PC-9 (cell line): ENCODE results near the gene IFI27. TPM values are rescaled to one million over a fixed set of nuclear protein-coding genes. Genes with fewer than 3 reads are reported as not detected.

ENCODE experiments used
- BruUV-seq: library from RNA; stranded (reverse); fragments of 400-500 nt; replicated peaks from 2 replicates; lab custom pipeline; 2021; lab: Mats Ljungman, UMichigan
- CTCF ChIA-PET: fragments of 300-600 bp; sonication (Branson Sonifier 250); formaldehyde crosslinking; loops from one replicate; lab custom pipeline; 2022; ENCODE audit warnings: antibody characterized with exemption; lab: Charles Lee
- POLR2A ChIA-PET: fragments of 300-600 bp; sonication (Branson Sonifier 250); formaldehyde crosslinking; loops from one replicate; lab custom pipeline; 2022; ENCODE audit warnings: antibody characterized with exemption; ENCODE audit not compliant: unreplicated experiment; lab: Charles Lee
- DNase-seq, 2 experiments: peaks; one replicate each; pipeline versions ENCODE4 v3.0.0 to v3.0.0-alpha.2; 2015 to 2022; ENCODE audit warnings: mixed read lengths in 1 of 2
- H2AFZ ChIP-seq: fragments of 200-600 bp; sonication (generic); 2 replicates; pipeline ENCODE4 v1.8.1; 2017; ENCODE audit warnings: antibody characterized with exemption
- H3F3A ChIP-seq: fragments of 200-600 bp; sonication (generic); 2 replicates; pipeline ENCODE4 v1.8.1; 2017; ENCODE audit warnings: antibody characterized with exemption, mild to moderate bottlenecking, low read depth; ENCODE audit not compliant: insufficient read depth
- H3K27ac ChIP-seq: fragments of 200-600 bp; sonication (generic); 2 replicates; pipeline ENCODE4 v1.6.1; 2016; ENCODE audit warnings: mixed run types
- H3K27me3 ChIP-seq: fragments of 200-600 bp; sonication (generic); 2 replicates; pipeline ENCODE4 v1.6.1; 2016; ENCODE audit warnings: low read depth, mixed run types; ENCODE audit not compliant: insufficient read depth
- H3K36me3 ChIP-seq: fragments of 200-600 bp; sonication (generic); 2 replicates; pipeline ENCODE4 v1.6.1; 2016; ENCODE audit warnings: low read depth, mixed run types
- H3K4me1 ChIP-seq: fragments of 200-600 bp; sonication (generic); replicated peaks from 2 replicates; pipeline ENCODE4 v1.6.1; 2016; ENCODE audit warnings: mixed run types; ENCODE audit not compliant: insufficient read depth
- H3K4me2 ChIP-seq: fragments of 200-600 bp; sonication (generic); 2 replicates; pipeline ENCODE4 v1.6.1; 2017; ENCODE audit warnings: mixed run types
- H3K4me3 ChIP-seq: fragments of 200-600 bp; sonication (generic); 2 replicates; pipeline ENCODE4 v1.6.1; 2016; ENCODE audit warnings: mixed run types
- H3K79me2 ChIP-seq: fragments of 200-600 bp; sonication (generic); 2 replicates; pipeline ENCODE4 v1.6.1; 2017; ENCODE audit warnings: low read depth, mixed run types
- H3K9me2 ChIP-seq: fragments of 200-600 bp; sonication (generic); 2 replicates; pipeline ENCODE4 v1.8.1; 2017; ENCODE audit warnings: mild to moderate bottlenecking; ENCODE audit not compliant: insufficient read depth
- H3K9me3 ChIP-seq: fragments of 200-600 bp; sonication (generic); 2 replicates; pipeline ENCODE4 v1.8.1; 2016; ENCODE audit warnings: low read depth; ENCODE audit not compliant: insufficient read depth
- H4K20me1 ChIP-seq: fragments of 200-600 bp; sonication (generic); 2 replicates; pipeline ENCODE4 v1.8.1; 2017; ENCODE audit not compliant: insufficient read depth
- EZH2 ChIP-seq: fragments of 200-600 bp; sonication (generic); IDR thresholded peaks from 2 replicates; pipeline ENCODE4 v1.8.0; 2017; ENCODE audit warnings: antibody characterized with exemption, low read depth
- intact Hi-C: fragments of 100-400 bp; cut with micrococcal nuclease; formaldehyde crosslinking; loops from one replicate; pipeline ENCODE4 v1.10.0; 2022; ENCODE audit not compliant: unreplicated experiment
- total RNA-seq: library from RNA; stranded (reverse); gene quantifications from 2 replicates; pipeline ENCODE4 v1.2.3, GENCODE V29; 2021
- TF ChIP-seq, protein P1 (sequence below): fragments of 200-600 bp; sonication (generic); conservative IDR thresholded peaks from 2 replicates; pipeline ENCODE4 v1.6.1; 2017; ENCODE audit warnings: mixed run types, antibody characterized with exemption, mild to moderate bottlenecking, moderate library complexity

The IFI27 gene
- total RNA-seq, 1 experiment from 2014 or later: 1.1 TPM

- Histone ChIP-seq H3K27ac (no peak overlapping the region), H3K4me2 (no peak overlapping the region)
- no TSS peak for BruUV-seq
These were observed 21.1 kb upstream of the IFI27 start for GRCh38 chr14:94089479-94089878.

GRCh38 chr14:94093418-94093817, 17.1 kb upstream of the IFI27 start:
- Histone ChIP-seq H3K36me3 (no peaks in the 10 kb centered on the region), H3K27me3 (no peaks in the 10 kb centered on the region), H3K9me2 (no peaks in the 10 kb centered on the region), H3K79me2 (no peaks in the 10 kb centered on the region), H3K4me3 (no peak overlapping the region), H2AFZ (no peak overlapping the region), H4K20me1 (no peaks in the 10 kb centered on the region), H3K4me1 (no peaks in the 10 kb centered on the region), H3K27ac (no peak overlapping the region), H3F3A (no peaks in the 10 kb centered on the region), H3K4me2 (no peak overlapping the region), H3K9me3 (no peaks in the 10 kb centered on the region)
- intact Hi-C loops: no loop called here
- no peak for DNase-seq
- BruUV-seq: no TSS peak
- TF ChIP-seq, protein P1, sequence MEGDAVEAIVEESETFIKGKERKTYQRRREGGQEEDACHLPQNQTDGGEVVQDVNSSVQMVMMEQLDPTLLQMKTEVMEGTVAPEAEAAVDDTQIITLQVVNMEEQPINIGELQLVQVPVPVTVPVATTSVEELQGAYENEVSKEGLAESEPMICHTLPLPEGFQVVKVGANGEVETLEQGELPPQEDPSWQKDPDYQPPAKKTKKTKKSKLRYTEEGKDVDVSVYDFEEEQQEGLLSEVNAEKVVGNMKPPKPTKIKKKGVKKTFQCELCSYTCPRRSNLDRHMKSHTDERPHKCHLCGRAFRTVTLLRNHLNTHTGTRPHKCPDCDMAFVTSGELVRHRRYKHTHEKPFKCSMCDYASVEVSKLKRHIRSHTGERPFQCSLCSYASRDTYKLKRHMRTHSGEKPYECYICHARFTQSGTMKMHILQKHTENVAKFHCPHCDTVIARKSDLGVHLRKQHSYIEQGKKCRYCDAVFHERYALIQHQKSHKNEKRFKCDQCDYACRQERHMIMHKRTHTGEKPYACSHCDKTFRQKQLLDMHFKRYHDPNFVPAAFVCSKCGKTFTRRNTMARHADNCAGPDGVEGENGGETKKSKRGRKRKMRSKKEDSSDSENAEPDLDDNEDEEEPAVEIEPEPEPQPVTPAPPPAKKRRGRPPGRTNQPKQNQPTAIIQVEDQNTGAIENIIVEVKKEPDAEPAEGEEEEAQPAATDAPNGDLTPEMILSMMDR: no peak
- no peak for TF ChIP-seq EZH2
- POLR2A ChIA-PET: no interaction called here
- CTCF ChIA-PET: interaction anchor here (0.6 kb wide), 1 partner anchor 39 kb away, joined by 3 read pairs; no protein-coding TSS in a partner anchor

More at GRCh38 chr14:94089479-94089878, 21.1 kb upstream of the IFI27 start:
- Histone ChIP-seq H3K27me3 (no peaks in the 10 kb centered on the region), H3K79me2 (no peaks in the 10 kb centered on the region), H4K20me1 (no peaks in the 10 kb centered on the region), H2AFZ (no peak overlapping the region), H3K4me1 (no peaks in the 10 kb centered on the region), H3K4me3 (no peak overlapping the region), H3K9me2 (no peaks in the 10 kb centered on the region), H3K36me3 (no peaks in the 10 kb centered on the region), H3K9me3 (no peaks in the 10 kb centered on the region), H3F3A (no peaks in the 10 kb centered on the region)
- TF ChIP-seq, protein P1: no peak
- TF ChIP-seq EZH2: no peak
- no peak for DNase-seq
- intact Hi-C loops: no loop called here
- ChIA-PET POLR2A (no interaction called here), CTCF (no interaction called here)

DNA sequence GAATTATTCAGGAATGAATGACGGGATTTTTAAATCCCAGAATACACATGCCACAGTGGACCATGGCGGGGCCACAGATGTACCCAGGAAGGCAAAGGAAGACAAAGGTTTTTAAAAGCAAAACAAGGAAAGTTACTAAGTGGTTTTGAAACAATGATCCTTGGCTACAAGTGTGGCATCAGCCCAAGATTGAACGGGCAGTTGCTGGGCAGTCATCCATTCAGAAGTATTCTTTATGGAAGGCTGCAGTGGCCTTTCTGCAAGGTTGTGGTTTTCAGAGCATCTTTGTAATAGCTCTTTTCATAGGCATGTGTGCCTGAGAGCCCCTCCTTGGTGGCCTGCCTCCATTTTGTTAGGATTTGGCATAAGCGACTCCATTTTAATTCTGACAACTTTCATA, 13.4 kb upstream of the IFI27 start:
- H3K27ac ChIP-seq: no peak overlapping the region
- H3K4me2 ChIP-seq: no peak overlapping the region
- H4K20me1 ChIP-seq: no peaks in the 10 kb centered on the region
- H3K27me3 ChIP-seq: no peaks in the 10 kb centered on the region
- H3K9me3 ChIP-seq: no peaks in the 10 kb centered on the region
- H2AFZ ChIP-seq: no peak overlapping the region
- intact Hi-C loops: no loop called here
- H3K9me2 ChIP-seq: no peaks in the 10 kb centered on the region
- no TSS peak for BruUV-seq
- ChIA-PET CTCF (no interaction called here), POLR2A (no interaction called here)
- H3K36me3 ChIP-seq: no peaks in the 10 kb centered on the region
- no peak overlapping the region for H3K4me3 ChIP-seq
- H3K4me1 ChIP-seq: no peaks in the 10 kb centered on the region
- DNase-seq: no peak
- TF ChIP-seq, protein P1: no peak
- TF ChIP-seq EZH2: no peak
- no peaks in the 10 kb centered on the region for H3F3A ChIP-seq
- H3K79me2 ChIP-seq: no peaks in the 10 kb centered on the region
